SK-N-SH (cell line): ENCODE results near the gene ASH1L. TPM values are rescaled to one million over a fixed set of nuclear protein-coding genes. Genes with fewer than 3 reads are reported as not detected.

Experiments used
- CTCF ChIA-PET: fragments of 300-600, 350-600 bp; formaldehyde crosslinking; extraction: SDS; loops from one replicate; lab custom pipeline; 2021; lab: Yijun Ruan, JAX
- POLR2A ChIA-PET: fragments of 350-600 bp; sonication (Branson Sonifier 250); formaldehyde crosslinking; extraction: SDS; loops from one replicate; lab custom pipeline; 2020; ENCODE audit warnings: antibody characterized with exemption, inconsistent platforms; lab: Yijun Ruan, JAX
- DNase-seq: peaks from one replicate; pipeline ENCODE4 v3.0.0; 2012
- H2AFZ ChIP-seq: fragments of 200-600 bp; sonication (generic); 2 replicates; pipeline ENCODE4 v1.8.1; 2016; ENCODE audit warnings: antibody characterized with exemption, mild to moderate bottlenecking, low read depth
- H3F3A ChIP-seq: fragments of 200-600 bp; sonication (generic); replicated peaks from 2 replicates; pipeline ENCODE3; 2016; ENCODE audit warnings: antibody characterized with exemption, mild to moderate bottlenecking; ENCODE audit not compliant: insufficient read depth
- H3K27ac ChIP-seq, 2 experiments: fragments of 200-500 bp in 1 of 2; fragments of 200-600 bp in 1 of 2; sonication (Bioruptor generic) in 1 of 2; sonication (generic), shearing (Covaris generic) in 1 of 2; 2 replicates each; pipeline versions ENCODE4 v1.5.1 to v1.6.1; 2014 to 2016; ENCODE audit warnings: low read depth in 2 of 2, inconsistent platforms in 1 of 2, low read length in 1 of 2, mild to moderate bottlenecking in 1 of 2, mixed read lengths in 1 of 2
- H3K27me3 ChIP-seq: fragments of 200-600 bp; sonication (generic), shearing (Covaris generic); 2 replicates; pipeline ENCODE4 v1.6.1; 2016; ENCODE audit warnings: mixed run types; ENCODE audit not compliant: insufficient read depth
- H3K36me3 ChIP-seq, 2 experiments: fragments of 200-500 bp in 1 of 2; fragments of 200-600 bp in 1 of 2; sonication (Bioruptor generic) in 1 of 2; sonication (generic) in 1 of 2; replicated peaks in 1 of 2; 2 replicates each; pipeline versions ENCODE3 to v1.5.1; 2014 to 2016; ENCODE audit warnings: low read length in 1 of 2, mild to moderate bottlenecking in 1 of 2; ENCODE audit not compliant: insufficient read depth in 2 of 2, control insufficient read depth in 1 of 2
- H3K4me1 ChIP-seq, 2 experiments: fragments of 200-500 bp in 1 of 2; fragments of 200-600 bp in 1 of 2; sonication (Bioruptor generic) in 1 of 2; sonication (generic), shearing (Covaris generic) in 1 of 2; 2 replicates each; pipeline versions ENCODE4 v1.5.1 to v1.6.1; 2014 to 2016; ENCODE audit warnings: low read depth in 1 of 2, low read length in 1 of 2, mixed run types in 1 of 2; ENCODE audit not compliant: insufficient read depth in 2 of 2, control insufficient read depth in 1 of 2
- H3K4me2 ChIP-seq: fragments of 200-600 bp; sonication (generic), shearing (Covaris generic); 2 replicates; pipeline ENCODE4 v1.6.1; 2017; ENCODE audit warnings: mixed run types
- H3K4me3 ChIP-seq, 2 experiments: fragments of 200-500 bp in 1 of 2; fragments of 200-600 bp in 1 of 2; sonication (Bioruptor generic) in 1 of 2; sonication (generic), shearing (Covaris generic) in 1 of 2; 2 replicates each; pipeline versions ENCODE4 v1.5.1 to v1.8.1; 2014 to 2016; ENCODE audit warnings: low read depth in 2 of 2, inconsistent platforms in 1 of 2, low read length in 1 of 2, mild to moderate bottlenecking in 1 of 2, mixed read lengths in 1 of 2, moderate library complexity in 1 of 2
- H3K79me2 ChIP-seq: fragments of 200-600 bp; sonication (generic); 2 replicates; pipeline ENCODE4 v1.8.1; 2017; ENCODE audit warnings: mild to moderate bottlenecking; ENCODE audit not compliant: insufficient read depth
- H3K9ac ChIP-seq: fragments of 200-600 bp; sonication (generic); 2 replicates; pipeline ENCODE4 v1.6.1; 2017; ENCODE audit warnings: mixed run types
- H3K9me2 ChIP-seq: fragments of 200-600 bp; sonication (generic); 2 replicates; pipeline ENCODE4 v1.6.1; 2017; ENCODE audit warnings: mixed run types
- H3K9me3 ChIP-seq: fragments of 200-600 bp; sonication (generic); 2 replicates; pipeline ENCODE4 v1.6.1; 2017; ENCODE audit warnings: mixed run types, mild to moderate bottlenecking, moderate library complexity
- H4K20me1 ChIP-seq: fragments of 200-600 bp; sonication (generic); 2 replicates; pipeline ENCODE4 v1.6.1; 2017; ENCODE audit warnings: mild to moderate bottlenecking, mixed run types; ENCODE audit not compliant: insufficient read depth
- CHD2 ChIP-seq: fragments of 150-350 bp; IDR thresholded peaks from 2 replicates; pipeline ENCODE4 v1.6.1; 2018; ENCODE audit warnings: low read length; ENCODE audit not compliant: partially characterized antibody
- CTCF ChIP-seq: fragments of 200-600 bp; sonication (generic); IDR thresholded peaks from 2 replicates; pipeline ENCODE4 v1.6.1; 2017; ENCODE audit warnings: antibody characterized with exemption, mild to moderate bottlenecking, moderate library complexity
- ELF1 ChIP-seq: IDR thresholded peaks from 2 replicates; pipeline ENCODE4 v1.4.0; 2012
- EZH2phosphoT487 ChIP-seq: fragments of 200-600 bp; sonication (generic); IDR thresholded peaks from 2 replicates; pipeline ENCODE4 v1.6.1; 2017; ENCODE audit warnings: low read depth, mixed run types, mild to moderate bottlenecking, antibody characterized with exemption, moderate library complexity, borderline replicate concordance
- FOSL2 ChIP-seq: IDR thresholded peaks from 2 replicates; pipeline ENCODE4 v1.4.0; 2012; ENCODE audit warnings: low read depth, mild to moderate bottlenecking, moderate library complexity, borderline replicate concordance
- FOXJ3 ChIP-seq: sonication (generic); formaldehyde crosslinking; IDR thresholded peaks from 2 replicates; pipeline ENCODE4 v1.5.1; 2020; ENCODE audit warnings: mild to moderate bottlenecking, missing genetic modification reagents
- GABPA ChIP-seq: IDR thresholded peaks from 2 replicates; pipeline ENCODE4 v1.4.0; 2012; ENCODE audit warnings: low read depth, mild to moderate bottlenecking
- GATA2 ChIP-seq: sonication (generic); formaldehyde crosslinking; IDR thresholded peaks from 2 replicates; pipeline ENCODE4 v1.5.0; 2020; ENCODE audit warnings: mild to moderate bottlenecking, missing genetic modification reagents
- MEF2A ChIP-seq: IDR thresholded peaks from 2 replicates; pipeline ENCODE4 v1.4.0; 2012; ENCODE audit warnings: low read depth, borderline replicate concordance
- RCOR1 ChIP-seq: fragments of 150-350 bp; IDR thresholded peaks from 2 replicates; pipeline ENCODE4 v1.6.1; 2017; ENCODE audit warnings: antibody characterized with exemption, low read length
- USF1 ChIP-seq: IDR thresholded peaks from 2 replicates; pipeline ENCODE4 v1.4.0; 2012; ENCODE audit warnings: low read depth, borderline replicate concordance
- YY1 ChIP-seq: IDR thresholded peaks from 2 replicates; pipeline ENCODE4 v1.4.0; 2012; ENCODE audit warnings: low read depth, mild to moderate bottlenecking
- ZBTB33 ChIP-seq: IDR thresholded peaks from 2 replicates; pipeline ENCODE4 v1.4.0; 2012; ENCODE audit warnings: low read depth, borderline replicate concordance
- WGBS: methylation state at CpG from one replicate; pipeline ENCODE4 v1.1.6; 2017; ENCODE audit warnings: low lambda C conversion rate; 5-methylcytosine and 5-hydroxymethylcytosine counted together
- polyA plus RNA-seq, 3 experiments: library from polyadenylated mRNA; depleted of rRNA; stranded (reverse); fragments of >200 nt; gene quantifications; 2 replicates each; pipeline ENCODE4 v1.2.3, GENCODE V29; 2012

The ASH1L gene
- polyA plus RNA-seq, 1 of the 3 experiments (the other 2 are of a cell fraction): 13.4 TPM

GRCh38 chr1:155548706-155549105, 13.9 kb downstream of the ASH1L start:
- no peak overlapping the region for H3K9ac ChIP-seq
- no peaks in the 10 kb centered on the region for H3K9me2 ChIP-seq
- CTCF ChIA-PET: interaction anchor here (1.0 kb wide), 1 partner anchor 44 kb away, joined by 3 read pairs; no protein-coding TSS in a partner anchor
- no peaks in the 10 kb centered on the region for H3K9me3 ChIP-seq
- no peak for DNase-seq
- WGBS: 89% methylated on average over 2 of the region's 2 CpGs
- POLR2A ChIA-PET: no interaction called here
- H4K20me1 ChIP-seq: peaks cover 79% of the 10 kb centered on the region
- H2AFZ ChIP-seq: no peak overlapping the region
- no peak overlapping the region for H3K27ac ChIP-seq
- H3K4me1 ChIP-seq: no peaks in the 10 kb centered on the region
- no peaks in the 10 kb centered on the region for H3K27me3 ChIP-seq
- H3K79me2 ChIP-seq: peaks cover 100% of the 10 kb centered on the region
- peaks cover 0 to 8% of the 10 kb centered on the region in 2 experiments for H3K36me3 ChIP-seq
- TF ChIP-seq ELF1 (no peak), ZBTB33 (no peak), MEF2A (no peak), GABPA (no peak), USF1 (no peak), CHD2 (no peak), FOSL2 (no peak), GATA2 (CRISPR knock-in tag) (no peak), EZH2phosphoT487 (no peak), FOXJ3 (no peak), RCOR1 (no peak), CTCF (no peak), YY1 (no peak)
- H3K4me3 ChIP-seq: no peak overlapping the region
- H3F3A ChIP-seq: peaks cover 7% of the 10 kb centered on the region
- no peak overlapping the region for H3K4me2 ChIP-seq
